HEK293 (cell line): ENCODE results near the gene ABHD11.

Experiments used
- CTCF ChIA-PET: fragments of 350-600 bp; formaldehyde crosslinking; extraction: SDS; loops from one replicate; lab custom pipeline; 2021; ENCODE audit warnings: antibody characterized with exemption; lab: Yijun Ruan, JAX
- POLR2A ChIA-PET: fragments of 300-600 bp; formaldehyde crosslinking; extraction: SDS; loops from one replicate; lab custom pipeline; 2020; ENCODE audit warnings: antibody characterized with exemption, inconsistent platforms; lab: Yijun Ruan, JAX
- H3K27ac ChIP-seq: fragments of 200-500 bp; sonication (Bioruptor generic); 2 replicates; pipeline ENCODE4 v1.5.1; 2014; ENCODE audit warnings: low read depth, low read length, control low read depth, inconsistent platforms; ENCODE audit errors: extremely low read depth
- H3K36me3 ChIP-seq, 2 experiments: fragments of 200-500 bp in 1 of 2; sonication (Bioruptor generic) in 1 of 2; 1 replicate in 1 of 2; 2 replicates in 1 of 2; pipeline ENCODE4 v1.5.1; 2014 to 2017; ENCODE audit warnings: inconsistent platforms in 2 of 2, low read length in 2 of 2; ENCODE audit not compliant: control insufficient read depth in 2 of 2, insufficient read depth in 1 of 2
- H3K4me1 ChIP-seq: fragments of 200-500 bp; sonication (Bioruptor generic); 2 replicates; pipeline ENCODE4 v1.5.1; 2014; ENCODE audit warnings: mild to moderate bottlenecking, low read length, inconsistent platforms; ENCODE audit not compliant: control insufficient read depth, insufficient read depth
- H3K4me3 ChIP-seq: 2 replicates; pipeline ENCODE4 v1.5.1; 2011; ENCODE audit warnings: low read depth, mild to moderate bottlenecking, control low read depth, low read length, moderate library complexity
- H3K9me3 ChIP-seq: fragments of 200-500 bp; sonication (Bioruptor generic); 2 replicates; pipeline ENCODE4 v1.5.1; 2014; ENCODE audit warnings: low read depth, low read length, inconsistent platforms; ENCODE audit not compliant: control insufficient read depth, insufficient read depth
- GLIS1 ChIP-seq: fragments of 450-650 bp; formaldehyde crosslinking; IDR thresholded peaks from 2 replicates; pipeline ENCODE4 v1.5.1; 2016; ENCODE audit warnings: missing biosample characterization, missing genetic modification characterization
- GLIS2 ChIP-seq: fragments of 450-650 bp; formaldehyde crosslinking; IDR thresholded peaks from 2 replicates; pipeline ENCODE4 v1.5.1; 2016; ENCODE audit warnings: missing biosample characterization, missing genetic modification characterization
- REPIN1 ChIP-seq: fragments of 450-650 bp; formaldehyde crosslinking; IDR thresholded peaks from 2 replicates; pipeline ENCODE4 v1.5.1; 2017; ENCODE audit warnings: missing biosample characterization, missing genetic modification characterization, low read depth
- YY1 ChIP-seq: fragments of 450-650 bp; formaldehyde crosslinking; IDR thresholded peaks from 2 replicates; pipeline ENCODE4 v1.5.1; 2018; ENCODE audit warnings: missing biosample characterization, missing genetic modification characterization
- ZIC2 ChIP-seq: fragments of 450-650 bp; formaldehyde crosslinking; IDR thresholded peaks from 2 replicates; pipeline ENCODE4 v1.5.1; 2016; ENCODE audit warnings: missing biosample characterization, missing genetic modification characterization
- ZNF510 ChIP-seq: fragments of 450-650 bp; formaldehyde crosslinking; IDR thresholded peaks from 2 replicates; pipeline ENCODE4 v1.5.1; 2018; ENCODE audit warnings: mild to moderate bottlenecking, missing genetic modification characterization, missing biosample characterization; ENCODE audit not compliant: insufficient replicate concordance
- ZNF548 ChIP-seq: fragments of 450-650 bp; formaldehyde crosslinking; IDR thresholded peaks from 2 replicates; pipeline ENCODE4 v1.5.1; 2016; ENCODE audit warnings: missing biosample characterization, missing genetic modification characterization
- ZNF561 ChIP-seq: fragments of 450-650 bp; IDR thresholded peaks from 2 replicates; pipeline ENCODE4 v1.5.1; 2018; ENCODE audit warnings: missing biosample characterization, missing genetic modification characterization, borderline replicate concordance
- ZNF701 ChIP-seq: fragments of 450-650 bp; formaldehyde crosslinking; IDR thresholded peaks from 2 replicates; pipeline ENCODE4 v1.5.1; 2016; ENCODE audit warnings: missing biosample characterization, missing genetic modification characterization
- ZNF747 ChIP-seq: fragments of 450-650 bp; formaldehyde crosslinking; IDR thresholded peaks from 2 replicates; pipeline ENCODE4 v1.5.1; 2016; ENCODE audit warnings: missing biosample characterization, missing genetic modification characterization
- ZNF843 ChIP-seq: fragments of 450-650 bp; formaldehyde crosslinking; IDR thresholded peaks from 2 replicates; pipeline ENCODE4 v1.5.1; 2016; ENCODE audit warnings: missing biosample characterization, missing genetic modification characterization
- TF ChIP-seq, protein P1 (sequence below): fragments of 450-650 bp; formaldehyde crosslinking; IDR thresholded peaks from 2 replicates; pipeline ENCODE4 v1.5.1; 2017; ENCODE audit warnings: missing biosample characterization, missing genetic modification characterization
- TF ChIP-seq, protein P2 (sequence below): fragments of 450-650 bp; formaldehyde crosslinking; IDR thresholded peaks from 2 replicates; pipeline ENCODE4 v1.5.1; 2016; ENCODE audit warnings: missing biosample characterization, missing genetic modification characterization, borderline replicate concordance
- TF ChIP-seq, protein P3 (sequence below): fragments of 450-650 bp; formaldehyde crosslinking; IDR thresholded peaks from 2 replicates; pipeline ENCODE4 v1.5.1; 2016; ENCODE audit warnings: missing biosample characterization, missing genetic modification characterization
- TF ChIP-seq, protein P4 (sequence below): IDR thresholded peaks from 2 replicates; pipeline ENCODE4 v1.6.1; 2011; ENCODE audit warnings: mild to moderate bottlenecking, low read depth, low read length, borderline replicate concordance

ABHD11 gene

DNA sequence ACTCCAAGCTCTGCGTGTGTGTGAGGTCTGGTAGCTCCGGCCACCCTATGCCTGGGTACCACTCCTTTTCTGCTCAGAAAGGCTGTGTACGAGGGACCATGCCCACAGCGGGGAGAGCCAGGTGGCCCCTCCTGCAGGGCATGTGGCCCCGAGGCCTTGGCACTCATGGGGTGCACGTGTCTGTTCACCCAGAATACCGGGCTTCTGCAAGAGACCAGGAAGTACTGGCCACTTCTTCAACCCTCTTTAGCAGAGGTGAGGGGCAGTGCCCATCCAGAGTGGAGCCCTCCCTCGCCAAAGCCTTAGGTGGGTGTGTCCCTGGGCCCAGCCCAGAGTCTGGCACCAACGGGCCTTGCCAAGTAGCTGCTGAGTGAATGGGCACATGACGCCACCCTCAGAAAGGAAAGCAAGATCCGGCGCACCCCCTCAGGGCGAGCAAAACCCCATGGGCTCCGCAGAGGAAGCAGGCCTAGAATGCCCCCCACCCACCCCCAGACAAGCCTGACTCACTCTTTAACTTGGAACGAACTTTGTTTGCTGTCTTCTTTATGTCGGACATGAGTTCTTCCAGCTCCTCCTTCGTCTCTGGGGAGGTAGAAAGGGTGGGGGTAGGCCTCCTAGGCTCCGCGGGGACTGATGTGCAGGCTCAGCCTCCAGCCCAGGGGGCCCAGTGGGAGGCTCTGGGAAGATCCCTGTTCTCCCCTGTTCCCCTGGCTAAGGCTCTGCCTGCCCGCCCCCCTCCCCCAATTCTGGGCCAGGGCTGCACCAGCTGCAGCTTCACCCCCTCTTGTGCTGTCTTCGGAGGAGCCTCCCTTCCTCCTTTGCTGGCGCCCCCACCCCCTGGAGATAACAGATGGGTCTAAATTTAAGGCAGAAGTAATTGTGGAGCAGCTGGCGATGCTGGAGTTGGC is 33.7 kb downstream of the ABHD11 start:
- ChIA-PET POLR2A (interaction anchor here (0.6 kb wide), 1 partner anchor 11 kb away, joined by 3 read pairs; no protein-coding TSS in a partner anchor), CTCF (interaction anchor here (0.6 to 0.7 kb wide), 3 partner anchors 87 to 200 kb away, joined by 3 to 5 read pairs (median 3); no protein-coding TSS in a partner anchor)
- Histone ChIP-seq H3K27ac (no peak overlapping the region), H3K4me1 (no peaks in the 10 kb centered on the region), H3K4me3 (no peak overlapping the region), H3K36me3 (peaks cover 0 to 36% of the 10 kb centered on the region in 2 experiments; a peak in 2 of 3 replicates), H3K9me3 (no peaks in the 10 kb centered on the region)
- TF ChIP-seq ZNF701 (no peak), REPIN1 (tag by site-specific recombination) (no peak), GLIS2 (tag by site-specific recombination) (0 out of 2 replicates have a peak, but pooled peaks have one; percentile 14), ZNF548 (tag by site-specific recombination) (no peak), GLIS1 (tag by site-specific recombination) (peak; percentile 95), ZIC2 (peak; percentile 64), ZNF843 (tag by site-specific recombination) (no peak), YY1 (tag by site-specific recombination) (no peak)
- TF ChIP-seq, protein P1, sequence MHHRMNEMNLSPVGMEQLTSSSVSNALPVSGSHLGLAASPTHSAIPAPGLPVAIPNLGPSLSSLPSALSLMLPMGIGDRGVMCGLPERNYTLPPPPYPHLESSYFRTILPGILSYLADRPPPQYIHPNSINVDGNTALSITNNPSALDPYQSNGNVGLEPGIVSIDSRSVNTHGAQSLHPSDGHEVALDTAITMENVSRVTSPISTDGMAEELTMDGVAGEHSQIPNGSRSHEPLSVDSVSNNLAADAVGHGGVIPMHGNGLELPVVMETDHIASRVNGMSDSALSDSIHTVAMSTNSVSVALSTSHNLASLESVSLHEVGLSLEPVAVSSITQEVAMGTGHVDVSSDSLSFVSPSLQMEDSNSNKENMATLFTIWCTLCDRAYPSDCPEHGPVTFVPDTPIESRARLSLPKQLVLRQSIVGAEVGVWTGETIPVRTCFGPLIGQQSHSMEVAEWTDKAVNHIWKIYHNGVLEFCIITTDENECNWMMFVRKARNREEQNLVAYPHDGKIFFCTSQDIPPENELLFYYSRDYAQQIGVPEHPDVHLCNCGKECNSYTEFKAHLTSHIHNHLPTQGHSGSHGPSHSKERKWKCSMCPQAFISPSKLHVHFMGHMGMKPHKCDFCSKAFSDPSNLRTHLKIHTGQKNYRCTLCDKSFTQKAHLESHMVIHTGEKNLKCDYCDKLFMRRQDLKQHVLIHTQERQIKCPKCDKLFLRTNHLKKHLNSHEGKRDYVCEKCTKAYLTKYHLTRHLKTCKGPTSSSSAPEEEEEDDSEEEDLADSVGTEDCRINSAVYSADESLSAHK (tag by site-specific recombination) = no peak

DNA sequence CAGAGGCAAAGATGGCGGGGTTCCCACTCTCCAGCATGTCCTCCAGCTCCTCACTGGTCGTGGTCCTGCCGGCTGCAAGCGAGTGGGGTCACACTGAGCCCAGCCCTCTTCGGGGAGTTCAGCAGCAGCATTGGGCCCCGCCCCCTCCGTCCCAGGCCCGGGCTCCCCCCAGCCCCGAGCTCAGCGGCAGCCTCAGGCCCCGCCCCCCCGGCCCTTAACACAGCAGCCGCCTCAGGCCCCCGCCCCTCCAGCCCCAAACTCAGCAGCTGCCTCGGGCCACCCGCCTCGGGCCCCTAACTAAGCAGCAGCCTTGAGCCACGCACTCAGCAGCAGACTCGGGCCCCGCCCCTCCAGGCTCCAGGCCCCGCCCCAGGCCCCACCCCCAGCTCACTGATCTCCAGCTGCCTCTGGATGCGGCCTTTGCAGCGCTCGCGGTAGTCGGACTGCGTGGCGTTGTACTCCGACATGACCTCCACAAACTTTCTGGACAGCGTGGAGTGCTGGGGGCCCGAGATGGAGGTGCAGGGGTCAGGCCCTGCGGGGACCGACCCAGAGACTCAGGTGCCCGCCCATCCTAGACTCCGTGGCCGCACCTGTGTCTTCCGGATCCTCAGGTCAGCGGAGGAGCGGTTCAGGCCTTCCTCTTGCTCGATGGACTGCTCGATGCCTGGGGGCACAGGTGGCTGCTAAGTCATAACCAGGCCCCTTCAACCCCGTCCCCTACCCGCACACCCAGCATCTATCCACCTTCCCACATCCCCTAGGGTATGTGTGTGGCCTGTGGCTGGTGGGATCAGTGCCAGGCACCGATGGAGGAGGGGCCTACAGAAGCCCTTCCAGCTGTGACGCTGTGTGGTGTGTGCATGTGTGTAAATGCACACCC is 34.6 kb downstream of the ABHD11 start:
- Histone ChIP-seq H3K4me1 (no peaks in the 10 kb centered on the region), H3K9me3 (no peaks in the 10 kb centered on the region), H3K4me3 (no peak overlapping the region), H3K36me3 (peaks cover 0 to 45% of the 10 kb centered on the region in 2 experiments; a peak in 2 of 3 replicates), H3K27ac (no peak overlapping the region)
- ChIA-PET POLR2A (interaction anchor here (0.6 kb wide), 2 partner anchors 12 to 19 kb away, joined by 3 to 4 read pairs; no protein-coding TSS in a partner anchor), CTCF (interaction anchor here (0.6 to 0.9 kb wide), 2 partner anchors 97 to 105 kb away, joined by 3 to 4 read pairs; no protein-coding TSS in a partner anchor)
- TF ChIP-seq, protein P2, sequence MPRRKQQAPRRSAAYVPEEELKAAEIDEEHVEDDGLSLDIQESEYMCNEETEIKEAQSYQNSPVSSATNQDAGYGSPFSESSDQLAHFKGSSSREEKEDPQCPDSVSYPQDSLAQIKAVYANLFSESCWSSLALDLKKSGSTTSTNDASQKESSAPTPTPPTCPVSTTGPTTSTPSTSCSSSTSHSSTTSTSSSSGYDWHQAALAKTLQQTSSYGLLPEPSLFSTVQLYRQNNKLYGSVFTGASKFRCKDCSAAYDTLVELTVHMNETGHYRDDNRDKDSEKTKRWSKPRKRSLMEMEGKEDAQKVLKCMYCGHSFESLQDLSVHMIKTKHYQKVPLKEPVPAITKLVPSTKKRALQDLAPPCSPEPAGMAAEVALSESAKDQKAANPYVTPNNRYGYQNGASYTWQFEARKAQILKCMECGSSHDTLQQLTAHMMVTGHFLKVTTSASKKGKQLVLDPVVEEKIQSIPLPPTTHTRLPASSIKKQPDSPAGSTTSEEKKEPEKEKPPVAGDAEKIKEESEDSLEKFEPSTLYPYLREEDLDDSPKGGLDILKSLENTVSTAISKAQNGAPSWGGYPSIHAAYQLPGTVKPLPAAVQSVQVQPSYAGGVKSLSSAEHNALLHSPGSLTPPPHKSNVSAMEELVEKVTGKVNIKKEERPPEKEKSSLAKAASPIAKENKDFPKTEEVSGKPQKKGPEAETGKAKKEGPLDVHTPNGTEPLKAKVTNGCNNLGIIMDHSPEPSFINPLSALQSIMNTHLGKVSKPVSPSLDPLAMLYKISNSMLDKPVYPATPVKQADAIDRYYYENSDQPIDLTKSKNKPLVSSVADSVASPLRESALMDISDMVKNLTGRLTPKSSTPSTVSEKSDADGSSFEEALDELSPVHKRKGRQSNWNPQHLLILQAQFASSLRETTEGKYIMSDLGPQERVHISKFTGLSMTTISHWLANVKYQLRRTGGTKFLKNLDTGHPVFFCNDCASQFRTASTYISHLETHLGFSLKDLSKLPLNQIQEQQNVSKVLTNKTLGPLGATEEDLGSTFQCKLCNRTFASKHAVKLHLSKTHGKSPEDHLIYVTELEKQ (tag by site-specific recombination) = no peak

DNA sequence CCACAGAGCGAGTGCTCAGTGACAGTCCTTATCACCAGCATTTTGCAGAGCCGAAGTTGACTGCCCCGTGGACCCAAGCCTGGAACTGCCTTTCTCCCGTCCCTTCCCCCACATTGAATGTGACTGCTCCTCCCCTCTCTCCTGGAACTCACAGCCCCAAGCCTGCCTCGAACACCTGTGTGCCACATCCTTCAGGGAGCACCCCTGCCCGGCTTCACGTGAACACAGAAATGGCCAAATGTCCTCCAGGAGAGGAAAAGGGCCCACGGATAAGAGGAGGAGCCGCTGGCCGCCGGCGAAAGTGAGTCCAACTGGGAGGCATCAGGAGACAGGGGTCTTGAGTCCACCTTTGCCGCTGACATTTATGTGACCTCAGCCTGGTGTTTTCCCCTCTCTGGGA is 35.4 kb downstream of the ABHD11 start:
- Histone ChIP-seq H3K9me3 (no peaks in the 10 kb centered on the region), H3K27ac (no peak overlapping the region), H3K36me3 (peaks cover 0 to 53% of the 10 kb centered on the region in 2 experiments; a peak in 2 of 3 replicates), H3K4me3 (no peak overlapping the region)
- POLR2A ChIA-PET = interaction anchor here (0.6 to 1.0 kb wide), 3 partner anchors 12 to 31 kb away, joined by 4 to 5 read pairs (median 4); no protein-coding TSS in a partner anchor
- CTCF ChIA-PET = interaction anchor here (0.9 kb wide), 1 partner anchor 96 kb away, joined by 3 read pairs; no protein-coding TSS in a partner anchor
- no peak for TF ChIP-seq ZNF561
- TF ChIP-seq, protein P3, sequence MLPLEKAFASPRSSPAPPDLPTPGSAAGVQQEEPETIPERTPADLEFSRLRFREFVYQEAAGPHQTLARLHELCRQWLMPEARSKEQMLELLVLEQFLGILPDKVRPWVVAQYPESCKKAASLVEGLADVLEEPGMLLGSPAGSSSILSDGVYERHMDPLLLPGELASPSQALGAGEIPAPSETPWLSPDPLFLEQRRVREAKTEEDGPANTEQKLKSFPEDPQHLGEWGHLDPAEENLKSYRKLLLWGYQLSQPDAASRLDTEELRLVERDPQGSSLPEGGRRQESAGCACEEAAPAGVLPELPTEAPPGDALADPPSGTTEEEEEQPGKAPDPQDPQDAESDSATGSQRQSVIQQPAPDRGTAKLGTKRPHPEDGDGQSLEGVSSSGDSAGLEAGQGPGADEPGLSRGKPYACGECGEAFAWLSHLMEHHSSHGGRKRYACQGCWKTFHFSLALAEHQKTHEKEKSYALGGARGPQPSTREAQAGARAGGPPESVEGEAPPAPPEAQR = no peak
- no peak for TF ChIP-seq ZNF510 (tag by site-specific recombination)
- no peak for TF ChIP-seq ZNF747 (tag by site-specific recombination)
- TF ChIP-seq, protein P4, sequence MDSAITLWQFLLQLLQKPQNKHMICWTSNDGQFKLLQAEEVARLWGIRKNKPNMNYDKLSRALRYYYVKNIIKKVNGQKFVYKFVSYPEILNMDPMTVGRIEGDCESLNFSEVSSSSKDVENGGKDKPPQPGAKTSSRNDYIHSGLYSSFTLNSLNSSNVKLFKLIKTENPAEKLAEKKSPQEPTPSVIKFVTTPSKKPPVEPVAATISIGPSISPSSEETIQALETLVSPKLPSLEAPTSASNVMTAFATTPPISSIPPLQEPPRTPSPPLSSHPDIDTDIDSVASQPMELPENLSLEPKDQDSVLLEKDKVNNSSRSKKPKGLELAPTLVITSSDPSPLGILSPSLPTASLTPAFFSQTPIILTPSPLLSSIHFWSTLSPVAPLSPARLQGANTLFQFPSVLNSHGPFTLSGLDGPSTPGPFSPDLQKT = no peak
- TF ChIP-seq, all 188 proteins: peak for 0
- no peaks in the 10 kb centered on the region for H3K4me1 ChIP-seq
